Body of pancreas (tissue), 4 donors: ENCODE data around the gene IBTK.

Experiments
- POLR2A ChIP-seq, 3 donors: fragments of 450-650 bp; IDR thresholded peaks; one replicate each; pipeline ENCODE4 v1.6.1; 2016; ENCODE audit warnings: antibody characterized with exemption in 3 of 3, mild to moderate bottlenecking in 2 of 3
- TF ChIP-seq, protein P1 (sequence below), 7 experiments: fragments of 450-650 bp in 4 of 7; fragments of 200-600 bp in 3 of 7; sonication (generic) in 3 of 7; IDR thresholded peaks; one replicate each; pipeline ENCODE4 v1.5.1; 2016 to 2019; ENCODE audit warnings: antibody characterized with exemption in 7 of 7

DNA sequence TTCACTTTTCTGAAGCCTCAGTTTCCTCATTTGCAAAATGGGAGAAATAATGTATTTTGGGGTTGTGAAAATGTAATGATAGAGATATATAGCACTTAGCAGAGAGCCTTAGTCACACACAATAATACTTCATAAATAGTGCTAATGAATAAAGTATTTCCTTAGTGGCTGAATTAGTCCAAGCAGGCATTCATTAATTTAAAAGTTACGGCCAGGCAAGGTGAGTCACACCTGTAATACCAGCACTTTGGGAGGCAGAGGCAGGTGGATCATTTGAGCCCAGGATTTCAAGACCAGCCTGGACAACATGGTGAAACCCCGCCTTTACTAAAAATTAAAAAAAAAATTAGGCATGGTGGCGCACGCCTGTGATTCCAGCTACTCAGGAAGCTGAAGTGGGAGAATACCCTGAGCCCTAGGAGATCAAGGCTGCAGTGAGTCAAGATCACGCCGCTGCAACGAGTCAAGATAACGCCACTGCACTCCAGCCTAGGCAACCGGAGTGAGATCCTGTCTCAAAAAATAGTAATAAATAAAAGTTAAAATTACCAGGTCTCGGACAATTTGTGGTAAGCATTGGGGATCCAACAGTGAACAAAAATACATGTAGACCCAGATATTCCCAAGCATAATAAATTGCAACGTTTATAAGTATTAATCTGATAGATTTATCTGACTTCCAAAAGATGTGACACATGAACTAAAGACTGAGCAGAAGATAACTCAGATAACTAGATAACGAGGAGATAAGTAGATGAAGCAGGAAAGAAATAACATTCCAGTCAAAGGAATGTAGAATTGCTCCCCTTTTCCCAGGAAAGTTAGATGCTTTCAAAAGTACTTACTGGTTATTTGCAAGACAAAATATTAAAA is 2.1 kb upstream of the IBTK start:
- no peak for TF ChIP-seq POLR2A (IDR thresholded peaks at IDR 0.05)
- TF ChIP-seq, protein P1, sequence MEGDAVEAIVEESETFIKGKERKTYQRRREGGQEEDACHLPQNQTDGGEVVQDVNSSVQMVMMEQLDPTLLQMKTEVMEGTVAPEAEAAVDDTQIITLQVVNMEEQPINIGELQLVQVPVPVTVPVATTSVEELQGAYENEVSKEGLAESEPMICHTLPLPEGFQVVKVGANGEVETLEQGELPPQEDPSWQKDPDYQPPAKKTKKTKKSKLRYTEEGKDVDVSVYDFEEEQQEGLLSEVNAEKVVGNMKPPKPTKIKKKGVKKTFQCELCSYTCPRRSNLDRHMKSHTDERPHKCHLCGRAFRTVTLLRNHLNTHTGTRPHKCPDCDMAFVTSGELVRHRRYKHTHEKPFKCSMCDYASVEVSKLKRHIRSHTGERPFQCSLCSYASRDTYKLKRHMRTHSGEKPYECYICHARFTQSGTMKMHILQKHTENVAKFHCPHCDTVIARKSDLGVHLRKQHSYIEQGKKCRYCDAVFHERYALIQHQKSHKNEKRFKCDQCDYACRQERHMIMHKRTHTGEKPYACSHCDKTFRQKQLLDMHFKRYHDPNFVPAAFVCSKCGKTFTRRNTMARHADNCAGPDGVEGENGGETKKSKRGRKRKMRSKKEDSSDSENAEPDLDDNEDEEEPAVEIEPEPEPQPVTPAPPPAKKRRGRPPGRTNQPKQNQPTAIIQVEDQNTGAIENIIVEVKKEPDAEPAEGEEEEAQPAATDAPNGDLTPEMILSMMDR (IDR thresholded peaks at IDR 0.05): no peak
